ENCODE measurements around the gene IPO5.

DNA sequence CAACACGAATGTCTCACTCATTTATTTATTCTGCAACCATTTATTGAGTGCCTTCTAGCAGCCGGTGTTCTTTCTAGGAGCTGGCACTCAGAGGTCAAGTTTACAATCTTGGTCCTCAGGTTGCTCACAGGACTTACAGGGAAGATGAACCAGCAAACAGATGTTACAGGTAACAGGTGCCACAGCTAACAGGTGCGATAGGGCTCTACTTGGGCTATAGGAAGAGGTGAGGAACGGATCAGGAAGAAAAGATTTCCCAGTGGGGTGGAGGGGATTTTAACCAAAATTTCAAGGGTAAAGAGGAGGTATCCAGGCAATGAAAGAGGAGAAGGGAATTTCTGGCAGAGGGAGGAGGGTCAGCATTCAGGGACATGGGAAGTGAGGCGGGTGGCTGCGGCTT lies 102.1 kb downstream of the IPO5 start:
- TF ChIP-seq, protein P1, sequence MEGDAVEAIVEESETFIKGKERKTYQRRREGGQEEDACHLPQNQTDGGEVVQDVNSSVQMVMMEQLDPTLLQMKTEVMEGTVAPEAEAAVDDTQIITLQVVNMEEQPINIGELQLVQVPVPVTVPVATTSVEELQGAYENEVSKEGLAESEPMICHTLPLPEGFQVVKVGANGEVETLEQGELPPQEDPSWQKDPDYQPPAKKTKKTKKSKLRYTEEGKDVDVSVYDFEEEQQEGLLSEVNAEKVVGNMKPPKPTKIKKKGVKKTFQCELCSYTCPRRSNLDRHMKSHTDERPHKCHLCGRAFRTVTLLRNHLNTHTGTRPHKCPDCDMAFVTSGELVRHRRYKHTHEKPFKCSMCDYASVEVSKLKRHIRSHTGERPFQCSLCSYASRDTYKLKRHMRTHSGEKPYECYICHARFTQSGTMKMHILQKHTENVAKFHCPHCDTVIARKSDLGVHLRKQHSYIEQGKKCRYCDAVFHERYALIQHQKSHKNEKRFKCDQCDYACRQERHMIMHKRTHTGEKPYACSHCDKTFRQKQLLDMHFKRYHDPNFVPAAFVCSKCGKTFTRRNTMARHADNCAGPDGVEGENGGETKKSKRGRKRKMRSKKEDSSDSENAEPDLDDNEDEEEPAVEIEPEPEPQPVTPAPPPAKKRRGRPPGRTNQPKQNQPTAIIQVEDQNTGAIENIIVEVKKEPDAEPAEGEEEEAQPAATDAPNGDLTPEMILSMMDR (IDR thresholded peaks at IDR 0.05): no peak
- no peak for TF ChIP-seq POLR2A (IDR thresholded peaks at IDR 0.05)

Measured in adrenal gland (tissue), 5 donors.